GM18498 (cell line): ENCODE data around the gene ZNF322.
"Not testable (repeated sequence)": the region's sequence is repeated elsewhere in the genome, so short reads cannot be mapped to it uniquely, and the experiment has no call there.

ENCODE experiments used
- ATAC-seq: cut with Tn5 transposase; IDR thresholded peaks from one replicate; pipeline ENCODE4 v1.9.1; 2021; ENCODE audit warnings: mild to moderate bottlenecking, moderate library complexity; ENCODE audit not compliant: unreplicated experiment

Gene ZNF322, protein sequence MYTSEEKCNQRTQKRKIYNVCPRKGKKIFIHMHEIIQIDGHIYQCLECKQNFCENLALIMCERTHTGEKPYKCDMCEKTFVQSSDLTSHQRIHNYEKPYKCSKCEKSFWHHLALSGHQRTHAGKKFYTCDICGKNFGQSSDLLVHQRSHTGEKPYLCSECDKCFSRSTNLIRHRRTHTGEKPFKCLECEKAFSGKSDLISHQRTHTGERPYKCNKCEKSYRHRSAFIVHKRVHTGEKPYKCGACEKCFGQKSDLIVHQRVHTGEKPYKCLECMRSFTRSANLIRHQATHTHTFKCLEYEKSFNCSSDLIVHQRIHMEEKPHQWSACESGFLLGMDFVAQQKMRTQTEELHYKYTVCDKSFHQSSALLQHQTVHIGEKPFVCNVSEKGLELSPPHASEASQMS

DNA sequence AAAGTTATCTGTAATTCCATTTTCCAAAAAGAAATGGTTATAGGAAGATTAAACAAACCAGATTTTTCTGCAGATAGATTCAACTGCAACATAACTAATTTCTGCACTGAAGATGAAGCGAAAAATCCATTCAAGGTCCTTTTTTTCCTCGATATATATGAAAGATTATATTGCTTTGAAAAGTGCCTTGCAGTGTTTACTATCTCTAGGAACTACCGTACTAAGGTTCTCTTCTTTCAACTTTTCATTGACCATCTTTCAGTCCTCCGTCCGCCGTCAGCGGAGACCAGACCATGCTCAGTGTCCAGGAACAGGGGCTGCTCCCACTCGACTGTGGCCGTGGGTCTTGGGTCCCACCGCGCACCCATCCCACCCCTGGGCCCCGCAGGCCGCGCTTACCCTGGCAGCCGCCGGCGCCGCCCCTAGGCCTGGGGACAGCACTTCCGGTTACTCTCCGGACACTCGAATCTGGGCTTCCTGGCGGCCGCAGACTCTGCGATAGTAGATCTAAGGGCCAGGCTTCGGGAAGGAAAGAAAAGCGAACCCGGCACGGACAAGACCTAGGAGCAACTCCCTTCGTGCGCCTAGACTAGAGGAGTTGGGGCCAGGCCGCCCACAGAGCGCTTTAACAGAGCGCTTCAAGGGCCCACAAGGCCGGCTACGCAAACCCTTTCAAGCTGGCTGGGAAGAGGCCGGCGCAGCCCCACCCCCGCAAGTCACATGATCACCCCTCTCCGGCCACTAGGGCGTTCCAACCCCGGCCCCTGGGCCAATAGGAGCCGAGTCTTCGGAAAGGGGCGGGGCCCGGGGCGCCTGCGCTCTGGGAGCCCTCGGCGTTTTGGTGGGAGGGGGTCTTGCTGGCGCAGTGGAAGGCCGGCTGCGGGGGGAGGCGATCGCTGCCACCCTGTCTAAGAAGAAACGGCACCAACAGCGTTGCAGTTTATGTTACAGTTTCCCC is at the start of gene ZNF322:
TSS of gene ZNF322 (minus strand) at position 705 of the 958 bp plus-strand sequence. CDS start 21,193 bp downstream, outside the sequence.
- peak; percentile 99 for ATAC-seq

DNA sequence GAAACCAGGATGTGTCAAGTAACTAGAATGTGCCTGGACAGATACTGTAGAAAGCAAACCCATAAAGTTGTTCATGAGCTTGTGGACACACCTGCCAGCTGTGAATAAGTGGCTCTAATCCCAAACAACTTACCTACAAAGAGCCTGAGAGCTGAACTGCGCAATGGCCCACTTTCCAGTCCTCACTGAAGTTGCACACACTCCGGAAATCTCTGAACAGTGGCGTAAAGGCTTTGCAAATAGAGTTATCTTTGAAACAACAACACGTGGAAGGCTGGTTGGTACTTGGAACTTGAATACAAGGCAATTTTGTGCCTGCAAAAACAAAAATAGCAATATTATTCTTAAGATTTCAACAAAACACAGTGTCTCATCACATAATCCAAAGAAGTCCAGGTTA is 46.2 kb upstream of the ZNF322 start:
- not testable (repeated sequence) for ATAC-seq

DNA sequence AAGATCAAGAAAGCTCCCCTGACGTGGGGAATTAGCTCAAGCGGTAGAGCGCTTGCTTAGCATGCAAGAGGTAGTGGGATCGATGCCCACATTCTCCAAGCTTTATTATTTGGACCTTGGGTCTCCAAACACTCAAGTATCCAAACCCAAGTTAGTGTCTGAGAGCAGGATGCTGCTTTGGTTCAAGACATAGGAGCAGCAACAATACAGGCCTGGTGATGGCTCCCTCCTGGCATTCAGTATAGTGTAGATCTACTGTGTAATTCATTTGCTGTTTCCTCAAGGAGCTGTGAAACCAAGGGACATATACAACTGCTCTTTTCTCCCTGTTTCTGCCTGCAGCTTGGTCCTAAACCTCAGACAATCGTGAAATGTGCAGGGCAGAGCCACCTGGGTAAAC is 45.8 kb upstream of the ZNF322 start:
- ATAC-seq = not testable (repeated sequence)

DNA sequence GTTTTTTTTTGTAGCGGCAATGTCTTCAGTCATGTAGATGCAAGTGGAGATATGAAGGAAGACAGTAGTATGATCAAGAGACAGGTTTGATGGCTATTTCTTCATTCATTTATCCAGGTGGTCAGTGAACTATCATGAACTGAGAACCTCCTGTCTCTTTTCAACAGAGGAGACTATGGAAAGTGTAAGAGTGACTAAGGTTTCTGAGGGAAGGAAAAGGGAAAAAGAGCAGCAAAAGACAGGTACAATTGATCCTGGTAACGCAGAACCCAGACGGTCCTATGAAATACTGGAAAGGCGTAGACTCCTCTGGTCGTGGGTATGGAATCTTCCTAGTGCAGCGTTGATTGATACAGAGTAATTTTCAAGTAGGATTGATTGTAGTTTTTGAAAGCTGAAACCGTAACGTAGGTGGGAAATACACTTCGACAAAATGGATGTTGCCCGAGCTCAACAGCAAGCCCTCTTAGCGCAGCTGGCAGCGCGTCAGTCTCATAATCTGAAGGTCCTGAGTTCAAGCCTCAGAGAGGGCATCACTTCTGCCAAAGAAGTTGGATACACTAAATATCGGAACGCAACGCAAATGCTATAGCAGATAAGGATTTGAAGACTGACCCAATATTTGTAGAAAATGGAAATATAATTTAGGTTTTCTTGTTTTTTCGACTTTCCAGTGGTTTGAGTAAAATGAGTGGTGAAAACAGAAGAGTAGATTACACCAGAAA is 41.6 kb upstream of the ZNF322 start:
- not testable (repeated sequence) for ATAC-seq

DNA sequence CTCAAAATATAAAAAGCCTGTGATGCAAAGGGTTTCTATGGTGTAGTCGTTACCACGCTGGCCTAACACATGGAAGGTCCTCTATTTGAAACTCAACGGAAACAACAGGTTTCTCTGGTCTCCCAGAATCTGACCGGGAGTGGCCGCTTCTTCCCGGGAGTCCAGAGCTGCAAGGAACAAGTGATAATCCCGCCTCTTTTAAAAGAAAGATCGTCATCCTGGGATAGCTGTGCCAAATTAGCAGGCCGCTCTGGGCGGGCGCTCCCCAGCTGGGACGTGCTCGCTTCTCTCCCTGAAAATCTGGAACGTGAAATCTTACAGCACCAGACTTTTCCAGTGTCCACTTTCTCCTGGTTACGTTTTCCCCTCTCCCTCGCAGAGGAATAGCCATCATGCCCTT is 38.0 kb upstream of the ZNF322 start:
- ATAC-seq = not testable (repeated sequence)

DNA sequence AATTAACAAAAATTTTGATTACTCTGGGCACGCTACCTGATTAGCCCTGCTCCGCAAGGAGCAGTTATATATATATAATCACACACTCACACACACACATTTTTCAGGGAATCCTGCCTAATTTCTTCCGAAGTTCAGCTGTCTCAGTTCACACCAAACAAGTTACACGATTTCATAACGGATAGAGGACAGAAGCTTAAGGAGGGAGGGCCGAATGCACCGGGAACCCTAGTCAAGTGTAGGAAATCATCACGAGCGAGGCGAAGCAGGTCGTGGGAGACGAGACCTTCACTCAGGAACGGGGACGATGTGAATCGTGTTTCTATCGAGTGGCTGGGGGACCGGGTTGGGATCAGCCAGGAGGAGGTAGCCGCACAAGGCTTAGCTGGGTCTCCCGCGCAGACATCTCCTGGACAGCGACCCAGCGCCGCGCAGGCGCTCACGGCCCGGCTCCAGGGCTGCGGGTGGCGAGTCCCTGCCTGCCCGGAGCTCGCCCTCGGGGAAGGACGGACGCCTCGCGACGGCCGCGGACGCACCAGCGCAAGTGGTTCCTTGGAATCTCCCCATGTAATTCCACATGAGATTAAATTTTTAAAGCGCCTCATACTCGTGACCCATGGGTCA is 29.9 kb upstream of the ZNF322 start:
- not testable (repeated sequence) for ATAC-seq

DNA sequence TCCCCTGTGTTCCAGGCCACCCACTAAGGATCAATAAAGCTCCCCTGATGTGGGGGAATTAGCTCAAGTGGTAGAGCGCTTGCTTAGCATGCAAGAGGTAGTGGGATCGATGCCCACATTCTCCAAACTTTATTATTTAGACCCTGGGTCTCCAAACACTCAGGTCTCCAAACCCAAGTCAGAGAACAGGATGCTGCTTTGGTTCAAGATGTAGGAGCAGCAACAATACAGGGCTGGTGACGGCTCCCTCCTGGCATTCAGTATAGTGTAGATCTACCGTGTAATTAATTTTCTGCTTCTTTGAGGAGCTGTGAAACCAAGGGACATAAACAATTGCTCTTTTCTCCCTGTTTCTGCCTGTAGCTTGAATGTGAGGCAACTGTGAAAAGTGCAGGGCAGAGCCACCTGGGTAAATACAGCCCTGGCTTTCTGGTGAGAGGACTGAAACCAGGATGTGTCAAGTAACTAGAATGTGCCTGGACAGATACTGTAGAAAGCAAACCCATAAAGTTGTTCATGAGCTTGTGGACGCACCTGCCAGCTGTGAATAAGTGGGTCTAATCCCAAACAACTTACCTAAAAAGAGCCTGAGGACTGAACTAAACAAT is 23.0 kb upstream of the ZNF322 start:
- ATAC-seq = not testable (repeated sequence)

DNA sequence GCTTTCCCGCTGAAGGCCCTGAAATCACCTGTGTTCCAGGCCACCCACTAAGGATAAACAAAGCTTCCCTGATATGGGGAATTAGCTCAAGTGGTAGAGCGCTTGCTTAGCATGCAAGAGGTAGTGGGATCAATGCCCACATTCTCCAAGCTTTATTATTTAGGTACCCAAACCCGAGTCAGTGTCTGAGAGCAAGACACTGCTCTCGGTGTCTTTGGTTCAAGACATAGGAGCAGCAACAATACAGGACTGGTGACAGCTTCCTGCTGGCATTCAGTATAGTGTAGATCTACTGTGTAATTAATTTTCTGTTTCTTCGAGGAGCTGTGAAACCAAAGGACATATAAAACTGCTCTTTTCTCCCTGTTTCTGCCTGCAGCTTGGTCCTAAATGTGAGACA is 13.7 kb upstream of the ZNF322 start:
- ATAC-seq = not testable (repeated sequence)

DNA sequence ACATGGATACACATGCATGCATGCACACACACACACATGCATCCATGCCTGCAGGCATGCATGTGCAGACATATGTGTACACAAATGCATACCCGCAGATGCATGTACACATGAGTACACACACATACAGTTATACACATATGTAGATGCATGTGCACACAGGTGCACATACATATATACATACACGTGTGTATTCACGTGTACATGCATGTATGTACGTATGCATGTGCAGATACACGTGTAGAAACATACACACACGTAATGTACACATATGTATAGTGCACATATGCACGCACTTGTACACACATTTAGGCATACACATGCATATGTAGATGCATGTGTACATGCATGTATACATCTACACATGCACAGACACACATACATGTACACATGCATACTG is 11.0 kb upstream of the ZNF322 start:
- not testable (repeated sequence) for ATAC-seq

DNA sequence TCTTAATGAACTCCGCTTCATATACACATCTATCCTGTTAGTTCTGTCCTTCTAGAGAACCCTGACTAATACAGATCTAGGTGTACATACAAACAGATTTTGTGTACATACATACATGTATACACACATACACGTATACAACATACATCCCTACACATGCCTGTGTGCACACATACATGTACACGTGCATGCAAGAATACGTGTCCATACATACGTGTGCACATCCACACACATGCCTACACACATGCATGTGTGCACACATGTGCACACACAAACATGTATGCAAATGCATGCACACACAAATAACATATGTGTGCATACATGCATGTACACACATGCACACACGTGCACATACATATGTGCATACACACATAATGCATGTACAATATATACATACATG is 10.5 kb upstream of the ZNF322 start:
- not testable (repeated sequence) for ATAC-seq

DNA sequence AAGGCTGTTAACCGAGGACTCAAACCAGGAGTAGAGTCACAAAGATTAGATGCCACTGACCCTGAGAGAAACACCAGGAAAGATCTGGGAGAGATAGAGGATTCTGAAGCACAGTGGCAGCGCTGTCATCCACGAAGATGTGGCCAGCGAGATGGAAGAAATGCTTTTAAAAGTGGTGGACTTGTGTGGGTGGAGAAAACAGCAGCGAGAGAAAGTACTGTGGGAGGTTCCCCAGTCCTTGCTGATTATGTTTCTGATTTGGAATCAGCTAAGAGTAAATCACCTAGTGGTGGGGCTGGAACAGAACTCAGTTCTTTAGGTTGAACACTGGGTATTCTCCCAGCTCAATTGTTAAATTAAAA is 435 bp upstream of the ZNF322 start:
- peak; percentile 37 for ATAC-seq

DNA sequence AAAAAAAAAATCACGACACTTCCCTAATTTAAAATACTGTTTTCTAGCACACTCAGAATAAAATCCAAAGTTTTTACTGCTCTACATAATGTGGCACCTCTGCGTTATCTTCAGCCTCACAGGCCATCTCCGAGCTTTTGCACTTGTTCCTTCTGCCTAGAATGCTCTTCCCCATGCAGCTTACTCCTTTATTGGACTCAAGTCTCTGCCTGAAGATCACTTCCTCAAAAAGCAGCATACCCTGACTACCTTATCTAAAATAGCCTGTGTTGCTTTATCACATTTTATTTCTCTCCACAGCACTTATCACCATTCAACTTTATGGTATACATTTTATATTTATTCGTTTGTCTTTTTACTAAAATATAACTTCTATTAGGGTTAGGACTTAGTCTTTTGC is 2.3 kb downstream of the ZNF322 start:
- ATAC-seq = no peak

DNA sequence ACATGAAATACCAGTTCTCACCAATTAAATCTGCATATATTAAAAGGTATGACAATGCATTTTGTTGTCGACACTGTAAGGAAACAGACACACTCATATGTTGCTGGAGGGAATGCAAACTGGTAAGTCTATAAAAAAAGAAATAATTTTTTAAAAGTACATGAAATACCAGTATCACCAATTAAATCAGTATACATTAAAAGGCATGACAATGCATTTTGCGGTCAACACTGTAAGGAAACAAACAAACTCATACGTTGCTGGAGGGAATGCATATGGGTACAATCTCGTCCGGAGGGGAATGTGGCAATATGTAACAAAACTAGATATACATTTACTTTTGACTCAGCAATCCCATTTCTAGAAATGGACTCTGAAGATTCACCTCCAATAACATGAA is 6.5 kb downstream of the ZNF322 start:
- no peak for ATAC-seq

DNA sequence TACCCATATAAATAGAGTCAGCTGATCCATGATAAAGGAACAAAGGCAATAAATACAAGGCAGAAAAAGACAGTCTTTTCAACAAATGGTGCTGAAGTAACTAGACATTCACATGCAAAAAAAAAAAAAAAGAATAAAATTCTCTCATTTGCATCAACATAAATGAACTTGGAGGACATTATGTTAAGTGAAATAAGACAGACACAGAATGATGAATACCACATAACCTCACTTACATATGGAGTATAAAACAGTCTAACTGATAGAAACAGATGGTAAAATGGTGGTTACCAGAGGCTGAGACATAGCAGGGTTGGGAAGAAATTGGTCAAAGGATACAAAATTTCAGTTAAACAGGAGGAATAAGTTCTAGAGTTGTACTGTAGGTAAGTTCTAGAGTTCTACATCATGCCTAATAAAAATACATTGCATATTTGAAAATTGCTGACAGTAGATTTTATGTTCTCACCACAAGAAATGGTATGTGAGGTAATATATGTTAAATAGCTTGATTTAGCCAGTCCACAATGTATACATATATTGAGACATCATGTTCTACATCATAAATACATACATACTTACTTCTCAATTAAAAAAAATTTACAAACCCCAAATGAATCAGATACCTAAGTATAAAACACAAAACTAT is 8.3 kb downstream of the ZNF322 start:
- no peak for ATAC-seq

DNA sequence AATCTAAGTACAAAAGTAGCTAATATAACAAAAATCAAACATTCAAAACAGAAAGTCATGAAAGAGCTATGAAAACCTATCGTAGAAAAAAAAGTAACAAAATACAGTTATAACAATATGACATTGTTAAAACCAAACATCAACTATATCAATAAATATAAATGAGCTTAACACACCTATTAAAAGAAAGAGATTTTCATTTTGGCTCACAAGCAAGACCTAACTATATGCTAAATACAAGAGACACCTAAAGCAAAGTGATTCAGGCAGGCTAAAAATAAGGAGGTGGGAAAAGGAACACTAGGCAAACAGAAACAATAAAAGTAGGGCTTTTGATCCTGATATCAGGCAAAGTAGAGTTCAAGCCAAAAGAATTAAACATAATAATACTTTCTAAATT is 13.5 kb downstream of the ZNF322 start:
- no peak for ATAC-seq

DNA sequence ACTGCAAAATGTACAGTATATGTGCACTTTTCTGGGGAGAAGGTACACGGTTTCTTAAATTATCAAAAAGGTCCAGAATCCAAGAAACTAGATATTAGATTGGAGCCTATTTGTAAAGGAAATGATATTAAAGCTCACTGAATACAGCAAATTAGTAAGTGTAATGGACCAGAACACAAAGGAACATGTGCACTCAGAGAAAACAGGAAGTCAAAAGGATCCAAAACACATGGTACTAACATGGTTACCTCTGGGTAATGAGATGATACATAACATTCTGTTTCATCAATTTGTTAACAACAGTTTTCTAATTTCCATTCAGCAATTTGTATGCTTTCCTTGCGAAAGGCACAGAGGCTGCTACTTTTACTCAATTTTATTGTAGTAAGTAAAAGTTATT is 18.7 kb downstream of the ZNF322 start:
- ATAC-seq = no peak

DNA sequence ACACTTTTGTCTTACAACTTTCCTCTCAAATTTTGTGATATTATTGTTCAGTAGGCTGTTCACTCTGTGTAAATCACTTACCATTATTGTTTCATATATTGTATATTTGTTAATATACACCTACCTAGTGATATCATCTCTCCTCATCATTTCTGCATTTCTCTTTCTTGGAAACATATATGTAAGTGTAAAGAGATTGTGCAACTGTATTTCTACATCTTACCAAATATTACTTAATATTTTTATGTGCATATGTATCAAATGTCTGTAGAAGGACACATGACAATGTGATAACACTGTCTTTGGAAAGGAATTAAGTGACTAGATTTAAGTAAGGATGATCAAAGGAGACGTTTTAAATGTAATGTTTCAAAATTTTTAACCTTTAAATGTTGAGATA is 30.2 kb downstream of the ZNF322 start:
- no peak for ATAC-seq

DNA sequence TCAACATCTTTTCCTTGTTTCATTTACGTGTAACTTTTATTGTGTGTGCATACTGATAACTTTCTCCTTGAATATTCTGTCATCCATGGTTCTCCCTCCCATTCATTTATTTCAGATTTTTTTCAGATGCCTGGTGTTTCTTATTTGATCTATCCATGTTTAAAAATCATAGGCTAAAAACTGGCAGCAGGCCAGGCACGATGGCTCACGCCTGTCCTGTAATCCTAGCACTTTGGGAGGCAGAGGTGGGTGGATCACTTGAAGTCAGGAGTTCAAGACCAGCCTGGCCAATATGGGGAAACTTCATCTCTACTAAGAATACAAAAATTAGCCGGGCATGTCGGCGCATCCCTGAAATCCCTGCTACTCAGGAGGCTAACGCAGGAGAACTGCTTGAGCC is 31.7 kb downstream of the ZNF322 start:
- no peak for ATAC-seq

DNA sequence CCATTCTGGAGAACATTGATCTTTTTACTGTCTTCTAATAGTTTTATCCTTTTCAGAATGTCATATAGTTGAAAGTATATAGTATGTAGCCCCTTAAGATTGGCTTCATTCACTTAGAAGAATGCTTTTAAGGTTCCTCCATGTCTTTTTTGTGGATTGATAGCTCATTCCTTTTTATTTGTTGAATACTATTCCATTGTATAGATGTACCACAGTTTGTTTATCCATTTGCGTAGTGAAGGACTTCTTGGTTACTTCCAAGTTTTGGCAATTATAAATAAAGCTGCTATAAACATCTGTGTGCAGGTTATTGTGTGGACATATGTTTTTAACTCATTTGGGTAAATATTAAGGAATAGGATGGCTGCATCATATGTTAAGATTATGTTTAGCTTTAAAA is 35.0 kb downstream of the ZNF322 start:
- no peak for ATAC-seq

DNA sequence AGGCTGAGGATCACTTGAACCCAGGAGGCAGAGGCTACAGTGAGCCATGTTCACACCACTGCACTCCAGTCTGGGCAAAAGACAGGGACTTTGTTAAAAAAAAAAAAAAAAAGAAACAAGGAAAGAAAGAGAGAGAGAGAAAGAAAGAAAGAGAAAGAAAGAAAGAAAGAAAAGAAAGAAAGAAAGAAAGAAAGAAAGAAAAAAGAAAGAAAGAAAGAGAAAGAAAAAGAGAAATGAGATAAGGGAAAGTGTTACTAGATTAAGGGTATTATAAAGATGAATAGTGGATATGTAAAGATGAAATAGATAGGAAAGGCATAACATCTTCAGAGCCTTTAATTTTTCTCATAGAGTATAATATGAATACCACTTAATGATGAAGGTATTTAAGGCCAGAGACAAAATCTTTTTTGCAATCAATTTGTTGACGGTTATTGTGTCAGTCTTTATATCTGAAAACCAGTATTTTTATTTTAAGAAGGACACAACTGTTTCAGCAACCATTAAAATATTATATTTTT is 36.1 kb downstream of the ZNF322 start:
- ATAC-seq = no peak
